Measurements from ENCODE around the gene MYO5C. TPM values are rescaled to one million over a fixed set of nuclear protein-coding genes. Genes with fewer than 3 reads are reported as not detected.

The MYO5C gene
- total and polyA plus RNA-seq, 2 of the 13 experiments (the other 11 are each of a cell fraction or from before 2014, with no cell fraction given): 15.7 to 23.7 TPM

GRCh38 chr15:52180196-52180835 is 115.3 kb downstream of the MYO5C start (continued):
- TF ChIP-seq ZNF784 (CRISPR knock-in tag; IDR thresholded peaks at IDR 0.05; ENCODE audit: borderline replicate concordance) (no peak), SIX1 (CRISPR knock-in tag; IDR thresholded peaks at IDR 0.05; ENCODE audit: borderline replicate concordance) (no peak), ZNF562 (CRISPR knock-in tag; IDR thresholded peaks at IDR 0.05; ENCODE audit: borderline replicate concordance) (no peak), FOSL2 (CRISPR knock-in tag; IDR thresholded peaks at IDR 0.05) (0 out of 2 replicates have a peak, but pooled peaks have one; percentile 0), NFRKB (IDR thresholded peaks at IDR 0.05) (no peak), KLF6 (CRISPR knock-in tag; IDR thresholded peaks at IDR 0.05) (0 out of 2 replicates have a peak, but pooled peaks have one; percentile 1), ZNF501 (CRISPR knock-in tag; IDR thresholded peaks at IDR 0.05) (0 out of 2 replicates have a peak, but pooled peaks have one; percentile 29), DMAP1 (CRISPR knock-in tag; IDR thresholded peaks at IDR 0.05) (0 out of 2 replicates have a peak, but pooled peaks have one; percentile 9), ZNF747 (CRISPR knock-in tag; IDR thresholded peaks at IDR 0.05; ENCODE audit: borderline replicate concordance) (0 out of 2 replicates have a peak, but pooled peaks have one; percentile 11), HOXA9 (CRISPR knock-in tag; IDR thresholded peaks at IDR 0.05; ENCODE audit: borderline replicate concordance) (no peak), NRL (CRISPR knock-in tag; IDR thresholded peaks at IDR 0.05; ENCODE audit: borderline replicate concordance) (peak; percentile 58; the same call in 1 of the 2 replicates), NFKBIZ (CRISPR knock-in tag; IDR thresholded peaks at IDR 0.05) (no peak), EHMT2 (IDR thresholded peaks at IDR 0.05; ENCODE audit: borderline replicate concordance, low read depth, low read length) (no peak), ZNF776 (CRISPR knock-in tag; IDR thresholded peaks at IDR 0.05) (no peak), MEIS1 (CRISPR knock-in tag; IDR thresholded peaks at IDR 0.05; ENCODE audit: borderline replicate concordance) (0 out of 2 replicates have a peak, but pooled peaks have one; percentile 68), KAT8 (CRISPR knock-in tag; IDR thresholded peaks at IDR 0.05) (0 out of 2 replicates have a peak, but pooled peaks have one; percentile 16), SOX5 (CRISPR knock-in tag; IDR thresholded peaks at IDR 0.05; ENCODE audit: borderline replicate concordance) (no peak), FOXC1 (CRISPR knock-in tag; IDR thresholded peaks at IDR 0.05; ENCODE audit: borderline replicate concordance) (0 out of 2 replicates have a peak, but pooled peaks have one; percentile 53), ZBTB42 (CRISPR knock-in tag; IDR thresholded peaks at IDR 0.05) (peak; percentile 73; the same call in 1 of the 2 replicates), ADNP (CRISPR knock-in tag; IDR thresholded peaks at IDR 0.05) (no peak)
- TF ChIP-seq, protein P1, sequence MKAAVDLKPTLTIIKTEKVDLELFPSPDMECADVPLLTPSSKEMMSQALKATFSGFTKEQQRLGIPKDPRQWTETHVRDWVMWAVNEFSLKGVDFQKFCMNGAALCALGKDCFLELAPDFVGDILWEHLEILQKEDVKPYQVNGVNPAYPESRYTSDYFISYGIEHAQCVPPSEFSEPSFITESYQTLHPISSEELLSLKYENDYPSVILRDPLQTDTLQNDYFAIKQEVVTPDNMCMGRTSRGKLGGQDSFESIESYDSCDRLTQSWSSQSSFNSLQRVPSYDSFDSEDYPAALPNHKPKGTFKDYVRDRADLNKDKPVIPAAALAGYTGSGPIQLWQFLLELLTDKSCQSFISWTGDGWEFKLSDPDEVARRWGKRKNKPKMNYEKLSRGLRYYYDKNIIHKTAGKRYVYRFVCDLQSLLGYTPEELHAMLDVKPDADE (CRISPR knock-in tag; IDR thresholded peaks at IDR 0.05): no peak
- TF ChIP-seq, protein P2, sequence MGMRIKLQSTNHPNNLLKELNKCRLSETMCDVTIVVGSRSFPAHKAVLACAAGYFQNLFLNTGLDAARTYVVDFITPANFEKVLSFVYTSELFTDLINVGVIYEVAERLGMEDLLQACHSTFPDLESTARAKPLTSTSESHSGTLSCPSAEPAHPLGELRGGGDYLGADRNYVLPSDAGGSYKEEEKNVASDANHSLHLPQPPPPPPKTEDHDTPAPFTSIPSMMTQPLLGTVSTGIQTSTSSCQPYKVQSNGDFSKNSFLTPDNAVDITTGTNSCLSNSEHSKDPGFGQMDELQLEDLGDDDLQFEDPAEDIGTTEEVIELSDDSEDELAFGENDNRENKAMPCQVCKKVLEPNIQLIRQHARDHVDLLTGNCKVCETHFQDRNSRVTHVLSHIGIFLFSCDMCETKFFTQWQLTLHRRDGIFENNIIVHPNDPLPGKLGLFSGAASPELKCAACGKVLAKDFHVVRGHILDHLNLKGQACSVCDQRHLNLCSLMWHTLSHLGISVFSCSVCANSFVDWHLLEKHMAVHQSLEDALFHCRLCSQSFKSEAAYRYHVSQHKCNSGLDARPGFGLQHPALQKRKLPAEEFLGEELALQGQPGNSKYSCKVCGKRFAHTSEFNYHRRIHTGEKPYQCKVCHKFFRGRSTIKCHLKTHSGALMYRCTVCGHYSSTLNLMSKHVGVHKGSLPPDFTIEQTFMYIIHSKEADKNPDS (CRISPR knock-in tag; IDR thresholded peaks at IDR 0.05): no peak
- TF ChIP-seq, protein P3, sequence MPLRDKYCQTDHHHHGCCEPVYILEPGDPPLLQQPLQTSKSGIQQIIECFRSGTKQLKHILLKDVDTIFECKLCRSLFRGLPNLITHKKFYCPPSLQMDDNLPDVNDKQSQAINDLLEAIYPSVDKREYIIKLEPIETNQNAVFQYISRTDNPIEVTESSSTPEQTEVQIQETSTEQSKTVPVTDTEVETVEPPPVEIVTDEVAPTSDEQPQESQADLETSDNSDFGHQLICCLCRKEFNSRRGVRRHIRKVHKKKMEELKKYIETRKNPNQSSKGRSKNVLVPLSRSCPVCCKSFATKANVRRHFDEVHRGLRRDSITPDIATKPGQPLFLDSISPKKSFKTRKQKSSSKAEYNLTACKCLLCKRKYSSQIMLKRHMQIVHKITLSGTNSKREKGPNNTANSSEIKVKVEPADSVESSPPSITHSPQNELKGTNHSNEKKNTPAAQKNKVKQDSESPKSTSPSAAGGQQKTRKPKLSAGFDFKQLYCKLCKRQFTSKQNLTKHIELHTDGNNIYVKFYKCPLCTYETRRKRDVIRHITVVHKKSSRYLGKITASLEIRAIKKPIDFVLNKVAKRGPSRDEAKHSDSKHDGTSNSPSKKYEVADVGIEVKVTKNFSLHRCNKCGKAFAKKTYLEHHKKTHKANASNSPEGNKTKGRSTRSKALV (CRISPR knock-in tag; IDR thresholded peaks at IDR 0.05): 0 out of 2 replicates have a peak, but pooled peaks have one; percentile 5
